ENCODE data around the gene ZBTB47. TPM values are rescaled to one million over a fixed set of nuclear protein-coding genes. Genes with fewer than 3 reads are reported as not detected.
A peak's percentile ranks its signal among the peaks of the same experiment; 100 is the strongest.

Gene ZBTB47
- total RNA-seq, 1 donor from 2014 or later = 82.3 TPM

- intact Hi-C loops (cut with DNase I) = no loop called here
- DNase-seq (no peak), ATAC-seq (ENCODE audit: poor library complexity) (peak; percentile 14)
Measured at GRCh38 chr3:42691816-42692666, 38.5 kb downstream of the ZBTB47 start.

- intact Hi-C loops (cut with DNase I) = no loop called here
- ATAC-seq (ENCODE audit: poor library complexity) (peak; percentile 3), DNase-seq (no peak)
Measured at GRCh38 chr3:42692667-42693529, 39.4 kb downstream of the ZBTB47 start.

DNA sequence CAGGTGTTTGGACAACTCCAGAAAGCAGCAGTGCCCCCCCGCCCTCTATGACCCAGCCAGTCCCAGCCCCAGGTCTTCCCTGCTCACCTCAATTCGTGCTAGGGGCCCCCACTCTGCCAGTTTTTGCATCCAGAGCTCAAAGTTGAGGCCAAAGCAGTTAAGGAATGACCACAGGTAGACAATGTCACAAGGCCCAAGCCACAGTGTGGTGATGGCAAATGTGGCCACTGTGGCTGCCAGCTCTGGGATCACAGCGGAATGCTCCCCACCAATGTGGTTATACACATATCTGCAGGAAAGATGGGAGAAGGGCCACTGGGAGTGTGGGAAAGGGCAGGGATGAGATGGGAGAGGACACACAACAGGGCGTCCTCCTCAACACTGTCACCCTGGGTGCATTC is 40.0 kb downstream of the ZBTB47 start:
- intact Hi-C loops (cut with DNase I) = no loop called here
- DNase-seq (no peak), ATAC-seq (ENCODE audit: poor library complexity) (no peak)

DNA sequence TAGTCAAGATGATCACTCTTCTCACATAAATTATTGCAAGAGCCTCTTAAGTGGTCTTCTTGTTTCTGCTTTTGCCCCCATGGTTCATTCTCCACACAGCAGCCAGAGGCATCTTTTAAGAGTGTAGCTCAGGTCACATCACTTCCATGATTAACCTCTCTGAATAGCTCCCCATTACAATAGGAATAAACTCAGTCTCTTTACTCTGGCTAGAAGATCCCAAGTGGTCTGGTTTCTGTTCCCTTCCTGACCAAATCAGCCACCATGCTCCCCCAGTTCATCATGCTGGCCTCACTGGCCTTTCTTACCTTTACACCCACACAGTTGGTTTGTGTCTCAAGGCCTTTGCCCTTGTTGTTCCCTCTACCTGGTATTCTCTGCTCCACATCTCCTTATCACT is 40.9 kb downstream of the ZBTB47 start:
- DNase-seq (no peak), ATAC-seq (ENCODE audit: poor library complexity) (no peak)
- intact Hi-C loops (cut with DNase I) = no loop called here

GRCh38 chr3:42696356-42697288 is 43.1 kb downstream of the ZBTB47 start:
- ATAC-seq (ENCODE audit: poor library complexity) = no peak
- no peak for DNase-seq

DNA sequence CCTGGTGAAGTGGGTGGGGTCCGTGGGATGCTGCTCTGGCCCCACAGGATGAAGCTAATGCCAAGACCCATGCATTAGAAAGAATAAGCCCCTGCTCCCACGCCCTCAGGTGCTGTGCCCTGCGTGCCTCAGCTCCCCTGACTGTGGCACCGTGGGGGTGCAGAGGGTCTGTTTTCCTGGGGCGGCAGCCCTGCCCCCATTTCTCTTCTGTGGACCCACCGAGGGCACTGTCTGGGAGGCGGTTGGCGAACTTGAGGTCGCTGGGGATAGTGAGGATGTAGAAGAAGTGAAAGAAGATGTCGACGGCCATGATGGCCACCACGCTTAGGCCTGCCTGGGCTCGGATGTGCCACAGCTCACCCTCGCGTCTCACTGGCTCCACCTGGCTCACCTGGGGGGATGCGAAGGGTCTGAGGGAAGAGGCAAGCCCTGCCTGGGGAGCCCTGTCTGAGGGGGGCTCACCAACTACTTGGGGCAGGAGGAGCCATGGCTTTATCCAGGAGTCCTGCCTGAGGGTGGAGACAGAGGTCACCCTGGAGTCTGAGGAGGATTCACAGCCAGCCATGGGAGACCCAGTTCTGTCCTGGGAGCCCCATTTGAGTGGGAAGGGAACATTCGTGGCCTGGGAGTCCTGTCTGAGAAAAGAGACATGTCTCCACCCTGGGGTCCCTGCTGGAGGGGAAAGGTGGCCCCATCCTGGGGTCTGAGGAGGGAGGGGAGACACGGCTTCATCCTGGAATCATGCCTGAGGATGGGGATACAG is 44.0 kb downstream of the ZBTB47 start:
- DNase-seq (no peak), ATAC-seq (ENCODE audit: poor library complexity) (no peak)
- intact Hi-C loops (cut with DNase I) = no loop called here

More at GRCh38 chr3:42696356-42697288, 43.1 kb downstream of the ZBTB47 start:
- intact Hi-C loops (cut with DNase I) = no loop called here

DNA sequence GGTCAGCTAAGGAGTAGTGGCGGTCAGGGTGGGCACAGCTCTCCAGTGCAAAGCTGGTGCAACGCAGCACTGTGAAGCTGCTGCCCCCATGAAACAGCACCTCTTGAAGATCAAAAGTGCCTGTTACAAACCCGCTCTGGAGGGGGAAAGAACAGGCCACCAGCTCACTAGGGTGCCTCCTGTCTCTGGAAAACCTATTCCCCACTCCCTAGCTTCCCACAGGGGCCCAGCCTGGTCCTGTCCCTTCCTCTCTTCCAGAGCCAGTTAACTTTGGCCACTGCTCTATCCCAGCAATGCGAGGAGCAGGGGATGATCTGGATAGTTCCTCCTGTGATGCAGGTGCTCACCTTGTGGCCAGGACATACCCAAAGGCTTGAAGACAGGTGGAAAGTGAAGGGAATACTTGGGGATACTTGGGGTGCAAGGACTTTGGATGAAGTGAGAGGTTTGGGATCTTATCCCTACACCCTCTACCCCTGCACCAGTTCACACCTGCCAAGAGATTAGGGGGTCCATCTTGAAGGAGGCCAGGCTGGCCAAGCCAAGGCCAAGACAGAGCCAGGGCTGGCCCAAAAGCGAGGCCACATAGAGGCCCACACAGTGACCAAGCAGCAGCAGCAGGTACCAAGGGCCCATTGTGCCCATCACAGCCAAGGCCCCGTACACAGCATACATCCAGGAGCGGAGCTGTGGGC is 44.9 kb downstream of the ZBTB47 start:
- ATAC-seq (ENCODE audit: poor library complexity) (no peak), DNase-seq (no peak)
- intact Hi-C loops (cut with DNase I) = no loop called here

GRCh38 chr3:42698911-42699230 is 45.4 kb downstream of the ZBTB47 start:
- intact Hi-C loops (cut with DNase I) = no loop called here
- DNase-seq (no peak), ATAC-seq (ENCODE audit: poor library complexity) (no peak)

DNA sequence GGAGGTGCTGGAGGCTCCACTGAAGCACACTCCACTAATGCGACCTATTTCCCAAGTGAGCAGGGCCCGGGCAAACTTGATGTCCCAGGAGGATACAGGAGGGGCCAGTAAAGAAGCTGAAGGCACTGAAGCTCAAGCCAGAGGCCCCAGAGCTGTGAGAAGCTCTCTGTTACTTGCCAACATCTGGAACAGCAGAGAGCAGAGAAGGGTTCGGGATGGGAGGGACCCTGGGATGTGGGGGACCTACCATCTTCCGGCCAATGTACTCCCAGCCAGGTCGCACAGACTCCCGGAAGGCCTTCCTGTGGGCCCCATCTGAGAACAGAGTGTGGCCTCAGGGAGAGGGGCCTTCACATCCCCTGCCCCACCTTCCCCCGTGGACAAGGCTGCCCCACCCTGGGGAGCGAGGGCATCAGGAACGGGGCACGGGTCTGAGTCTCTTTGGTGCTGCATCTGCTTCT is 46.0 kb downstream of the ZBTB47 start:
- intact Hi-C loops (cut with DNase I) = no loop called here
- DNase-seq (no peak), ATAC-seq (ENCODE audit: poor library complexity) (no peak)

DNA sequence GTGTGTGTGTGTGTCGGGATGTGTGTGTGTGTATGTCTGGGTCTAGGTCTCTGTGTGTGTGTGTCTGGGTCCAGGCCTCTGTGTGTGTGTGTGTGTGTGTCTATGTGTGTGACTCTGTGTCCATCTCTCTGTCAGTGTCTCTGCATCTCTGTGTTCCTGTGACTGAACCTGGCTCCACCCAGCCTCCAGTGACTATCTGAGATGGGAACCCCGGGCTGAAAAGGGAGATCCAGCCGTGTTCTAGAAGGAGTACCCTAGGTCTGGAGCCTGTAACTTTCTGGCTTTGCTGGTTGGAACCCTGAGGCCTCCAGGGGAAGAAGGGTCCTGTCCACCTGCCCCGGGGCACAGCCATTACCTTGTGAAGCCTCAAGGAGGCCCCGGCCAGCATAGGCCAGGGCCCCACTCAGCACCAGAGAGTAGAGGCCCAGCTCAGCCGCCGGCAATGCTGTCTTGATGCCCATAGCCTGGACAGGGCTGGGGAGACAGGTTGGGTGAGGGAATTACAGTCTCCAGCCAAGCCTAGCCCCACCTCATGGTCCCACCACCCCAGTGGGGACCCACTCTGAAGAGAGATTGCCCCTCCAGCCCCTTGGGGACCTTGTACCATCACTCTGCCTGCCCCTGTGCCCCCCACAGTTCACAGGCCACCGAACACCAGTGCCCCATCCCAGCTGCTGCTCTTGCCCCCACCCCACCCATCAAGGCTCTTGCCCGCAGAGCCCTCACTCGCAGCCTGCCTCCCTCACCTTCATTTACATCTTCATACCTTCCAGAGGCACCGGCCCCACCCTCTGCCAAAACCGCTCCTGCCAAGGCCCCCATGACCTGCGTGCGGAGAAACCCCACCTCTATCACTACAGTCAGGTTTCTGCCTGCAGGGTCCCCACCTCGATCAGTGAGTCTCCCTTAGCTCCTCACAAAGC is 47.1 kb downstream of the ZBTB47 start:
- intact Hi-C loops (cut with DNase I) = loop anchor here (5.0 kb wide), 1 partner anchor 42 kb away; no protein-coding TSS in a partner anchor
- ATAC-seq (ENCODE audit: poor library complexity) (no peak), DNase-seq (no peak)

DNA sequence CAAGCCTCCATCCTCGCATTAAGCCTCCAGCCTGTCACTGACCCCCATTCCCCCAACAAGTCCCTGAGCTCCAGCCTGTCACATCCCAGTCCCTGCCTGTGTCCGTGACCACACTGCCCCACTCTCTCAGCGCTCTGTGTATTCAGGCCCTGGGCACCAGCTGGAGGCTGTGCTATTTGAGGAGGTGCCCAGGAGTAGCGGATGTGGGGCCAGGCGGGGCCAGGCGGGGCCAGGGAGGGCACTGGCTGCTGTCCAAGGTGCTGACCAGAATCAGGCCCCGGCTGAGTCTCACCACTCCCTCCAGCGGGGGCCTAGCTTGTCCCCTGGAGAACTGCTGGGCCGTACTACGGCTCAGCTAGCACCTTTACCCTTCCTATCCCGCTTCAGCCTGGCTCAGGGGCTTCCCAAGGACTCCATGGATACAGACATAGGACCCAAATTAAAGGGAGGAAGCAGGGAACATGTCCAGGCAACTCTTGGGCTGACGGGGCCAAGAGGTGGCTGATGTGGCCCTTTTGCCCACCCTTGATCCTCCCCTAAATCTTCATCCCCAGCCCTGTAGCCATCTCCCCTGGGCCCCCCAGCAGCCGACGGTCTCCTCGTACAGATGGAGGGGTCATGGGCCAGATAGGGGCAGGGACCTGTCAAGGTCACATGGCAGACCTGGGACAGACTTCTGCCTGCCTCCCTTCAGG is 48.0 kb downstream of the ZBTB47 start:
- intact Hi-C loops (cut with DNase I) = loop anchor here (5.0 kb wide), 1 partner anchor 41 kb away; no protein-coding TSS in a partner anchor
- ATAC-seq (ENCODE audit: poor library complexity) = peak; percentile 74
- peak; percentile 89 for DNase-seq

GRCh38 chr3:42702066-42702951 is 48.8 kb downstream of the ZBTB47 start, which contains the start of gene HHATL:
Gene HHATL, minus strand, starts transcription at chr3:42702798. Its CDS starts 1,972 bp downstream, at chr3:42700826.
- peak; percentile 84 for DNase-seq
- peak; percentile 75 for ATAC-seq (ENCODE audit: poor library complexity)
- intact Hi-C loops (cut with DNase I) = loop anchor here (5.0 kb wide), 1 partner anchor 40 kb away; no protein-coding TSS in a partner anchor

GRCh38 chr3:42702982-42703694 is 49.6 kb downstream of the ZBTB47 start:
- intact Hi-C loops (cut with DNase I) = loop anchor here (5.0 kb wide), 1 partner anchor 39 kb away; no protein-coding TSS in a partner anchor
- ATAC-seq (ENCODE audit: poor library complexity) (no peak), DNase-seq (no peak)

GRCh38 chr3:42703695-42704025 is 50.2 kb downstream of the ZBTB47 start:
- intact Hi-C loops (cut with DNase I) = loop anchor here (5.0 kb wide), 1 partner anchor 39 kb away; no protein-coding TSS in a partner anchor
- no peak for ATAC-seq (ENCODE audit: poor library complexity)
- DNase-seq = no peak
